Stimulated activated CD8-positive, alpha-beta memory T cell treated with anti-CD3 and anti-CD28 coated beads, Interleukin-15, amount 100 ng/mL, for 1 hour (primary cell): ENCODE measurements around the gene BCKDK.

Source experiments
- DNase-seq: peaks from one replicate; pipeline ENCODE4 v3.0.0-alpha.2; 2020; ENCODE audit warnings: low read depth

BCKDK gene

GRCh38 chr16:31080035-31080629, 28.1 kb upstream of the BCKDK start:
- no peak for DNase-seq

DNA sequence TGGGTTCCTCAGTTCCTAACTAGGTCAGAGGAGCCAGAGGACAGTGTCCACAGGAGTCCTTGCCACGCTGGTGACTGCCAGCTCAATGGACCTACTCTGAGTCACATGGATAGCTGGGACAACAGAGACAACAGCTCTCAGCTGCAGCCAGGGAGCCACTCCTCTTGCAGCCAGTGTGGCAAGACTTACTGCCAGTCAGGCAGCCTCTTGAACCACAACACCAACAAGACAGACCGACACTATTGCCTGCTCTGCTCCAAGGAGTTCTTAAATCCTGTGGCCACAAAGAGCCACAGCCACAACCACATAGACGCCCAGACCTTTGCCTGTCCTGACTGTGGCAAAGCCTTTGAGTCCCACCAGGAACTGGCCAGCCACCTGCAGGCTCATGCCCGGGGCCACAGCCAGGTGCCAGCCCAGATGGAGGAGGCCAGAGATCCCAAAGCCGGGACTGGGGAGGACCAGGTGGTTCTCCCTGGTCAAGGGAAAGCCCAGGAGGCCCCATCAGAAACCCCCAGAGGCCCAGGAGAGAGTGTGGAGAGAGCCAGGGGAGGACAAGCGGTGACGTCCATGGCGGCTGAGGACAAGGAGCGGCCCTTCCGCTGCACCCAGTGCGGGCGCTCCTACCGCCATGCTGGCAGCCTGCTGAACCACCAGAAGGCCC, 27.3 kb upstream of the BCKDK start:
- DNase-seq, result no peak

DNA sequence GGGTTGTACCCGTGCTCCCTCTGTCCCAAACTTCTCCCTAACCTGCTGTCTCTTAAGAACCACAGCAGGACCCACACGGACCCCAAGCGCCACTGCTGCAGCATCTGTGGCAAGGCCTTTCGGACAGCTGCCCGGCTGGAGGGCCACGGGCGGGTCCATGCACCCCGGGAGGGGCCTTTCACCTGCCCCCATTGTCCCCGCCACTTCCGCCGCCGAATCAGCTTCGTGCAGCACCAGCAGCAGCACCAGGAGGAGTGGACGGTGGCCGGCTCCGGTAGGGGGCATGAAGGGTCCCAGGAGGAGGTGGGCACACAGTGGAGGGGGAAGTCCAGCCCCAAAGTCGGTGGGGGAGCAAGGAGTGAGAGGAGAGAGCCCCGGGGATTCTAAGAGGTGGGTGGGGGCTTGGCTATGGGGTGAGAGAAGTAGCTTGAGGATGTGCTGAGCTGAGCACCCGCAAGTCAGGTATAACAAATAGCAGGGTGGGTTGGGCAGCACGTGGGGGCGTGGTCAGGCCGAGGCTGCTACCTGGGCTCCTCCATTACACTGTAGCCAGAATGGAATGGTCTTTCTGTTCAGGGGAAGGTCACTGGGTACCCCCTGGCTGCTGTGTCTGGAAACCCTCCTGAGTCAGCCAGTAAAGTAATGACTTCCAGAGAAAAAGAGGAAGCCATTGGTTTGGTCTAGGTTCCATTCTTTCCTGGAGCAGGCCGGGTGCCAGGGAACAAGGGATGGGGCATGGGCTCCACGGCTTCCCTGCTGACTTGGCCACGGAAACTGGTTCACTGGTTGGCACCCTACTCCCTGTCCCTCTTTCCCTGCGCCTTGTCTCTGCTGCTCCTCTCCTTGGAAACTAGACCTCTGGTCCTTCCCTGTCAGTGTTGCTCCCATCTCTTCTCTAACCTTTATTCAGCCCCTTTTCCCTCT, 26.5 kb upstream of the BCKDK start:
- no peak for DNase-seq

DNA sequence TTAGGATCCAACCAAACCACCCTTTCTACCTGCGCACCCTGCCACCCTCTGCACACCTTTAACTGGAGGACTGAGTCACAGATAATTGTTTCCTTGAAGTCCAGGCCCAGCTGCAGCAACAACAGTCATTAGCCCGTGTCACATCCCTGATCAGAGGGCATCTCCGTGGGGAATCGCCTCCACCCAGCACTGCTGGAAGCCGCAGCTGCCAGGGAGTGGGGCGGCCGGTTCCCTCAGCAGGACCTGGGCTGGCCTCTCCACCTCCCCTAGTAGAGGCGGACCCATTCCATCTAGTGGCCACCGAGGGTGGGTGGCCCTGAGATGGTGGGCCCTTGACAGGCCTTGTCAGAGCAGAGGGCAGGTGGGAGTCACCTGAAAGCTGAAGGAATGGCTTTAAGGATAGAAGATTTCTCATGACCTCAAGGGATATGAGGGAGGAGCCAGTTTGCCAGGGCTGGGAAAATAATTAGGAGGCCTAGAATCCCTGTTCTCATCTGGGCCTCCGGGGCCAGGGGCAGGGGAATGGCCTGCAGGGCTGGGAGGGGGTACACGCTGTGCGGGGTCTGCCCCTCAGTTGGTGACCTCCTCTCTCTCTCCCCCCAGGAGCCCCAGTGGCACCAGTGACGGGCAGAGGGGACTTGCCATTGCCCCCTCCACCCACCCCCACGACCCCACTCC, 25.7 kb upstream of the BCKDK start:
- DNase-seq, result no peak

DNA sequence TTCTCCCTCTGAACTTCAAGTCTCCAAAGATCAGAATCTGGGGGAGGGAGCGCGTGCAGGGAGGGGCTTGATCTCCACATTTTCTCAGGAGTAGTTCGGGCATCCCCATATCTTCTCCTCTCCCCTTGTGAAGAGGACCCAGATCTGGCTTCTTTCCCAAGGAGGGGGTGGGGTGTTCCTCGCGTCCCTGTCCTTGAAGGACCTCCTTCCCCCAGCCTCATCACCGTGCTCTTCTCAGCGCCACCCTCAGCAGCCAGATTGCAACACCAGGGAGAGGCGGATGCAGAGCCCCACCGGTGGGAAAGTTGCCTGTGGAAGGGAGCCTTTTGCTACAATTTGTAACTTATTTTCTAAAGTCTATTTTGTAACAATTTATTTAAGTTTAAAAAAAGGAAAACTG, 25.1 kb upstream of the BCKDK start:
- DNase-seq, result no peak

- DNase-seq, result no peak
These were observed 24.6 kb upstream of the BCKDK start for GRCh38 chr16:31083556-31083955.

DNA sequence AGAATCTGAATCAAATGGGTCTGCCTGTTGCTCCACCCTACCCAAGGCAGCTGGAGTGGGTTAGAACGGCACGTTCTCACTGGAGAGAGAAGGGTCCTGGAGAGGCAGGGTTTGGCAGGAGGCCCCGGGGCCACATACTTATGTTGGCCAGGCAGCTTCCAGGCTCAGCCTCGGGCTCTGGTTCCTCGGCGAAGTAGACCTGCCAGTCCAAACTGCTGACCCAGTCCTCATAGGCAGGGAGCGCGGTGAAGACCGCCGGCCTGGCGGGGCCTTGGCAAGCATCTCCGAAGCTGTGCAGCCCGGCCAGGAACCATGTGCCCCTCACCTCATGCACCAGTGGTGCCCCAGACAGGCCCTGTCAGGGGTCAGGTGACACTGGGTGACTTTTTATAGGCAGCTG, 24.2 kb upstream of the BCKDK start:
- DNase-seq, result no peak

DNA sequence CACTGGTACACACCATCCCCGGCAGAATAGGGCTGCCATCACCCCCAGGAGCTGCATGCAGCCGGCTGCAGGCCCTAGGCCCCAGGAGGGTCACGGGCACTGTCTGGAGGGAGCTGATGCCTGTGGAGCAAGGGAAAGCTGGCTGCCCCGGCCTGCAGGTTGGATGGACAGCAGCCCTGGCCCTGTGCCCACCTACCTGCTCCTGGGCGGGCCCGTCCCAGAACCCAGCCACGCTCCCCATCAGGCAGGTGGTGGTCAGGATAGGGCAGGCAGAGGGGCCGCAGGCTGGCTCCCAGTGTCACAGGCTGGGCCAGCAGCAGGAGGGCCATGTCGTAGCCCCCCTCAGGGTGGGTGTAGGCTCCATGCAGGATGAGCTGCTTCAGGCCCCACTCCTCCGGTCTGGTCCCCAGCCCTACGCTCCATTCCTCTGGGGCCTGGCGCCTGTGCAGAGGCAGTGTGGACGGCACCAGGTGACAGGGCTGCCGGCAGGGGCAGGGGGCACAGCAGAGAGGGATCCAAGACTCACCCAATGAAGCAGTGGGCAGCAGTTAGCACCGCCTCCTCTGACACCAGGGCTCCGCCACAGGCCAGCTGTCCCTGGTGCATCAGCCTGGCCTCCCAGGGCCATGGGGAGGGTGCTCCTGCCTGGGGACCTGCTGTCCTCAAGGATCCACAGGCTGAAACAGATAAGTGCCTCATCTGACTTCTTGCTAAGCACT, 23.4 kb upstream of the BCKDK start:
- no peak for DNase-seq

- DNase-seq, result no peak
These were observed 22.8 kb upstream of the BCKDK start for GRCh38 chr16:31085411-31085810.

GRCh38 chr16:31085873-31086628, 22.1 kb upstream of the BCKDK start:
- DNase-seq, result no peak

DNA sequence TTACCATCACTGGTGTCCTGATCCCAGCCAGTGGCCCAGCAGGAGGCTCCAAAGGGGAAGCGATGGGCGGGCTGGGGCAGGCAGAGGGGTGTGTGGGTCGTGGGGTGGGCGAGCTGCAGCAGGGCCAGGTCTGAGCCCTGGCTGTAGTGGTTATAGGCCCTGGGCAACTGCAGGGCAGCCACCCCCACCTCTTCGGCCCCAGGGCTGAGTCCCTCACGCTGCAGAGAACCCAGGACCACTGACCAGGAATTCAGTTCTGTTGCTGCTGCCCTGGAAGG, 21.6 kb upstream of the BCKDK start:
- DNase-seq, result no peak

DNA sequence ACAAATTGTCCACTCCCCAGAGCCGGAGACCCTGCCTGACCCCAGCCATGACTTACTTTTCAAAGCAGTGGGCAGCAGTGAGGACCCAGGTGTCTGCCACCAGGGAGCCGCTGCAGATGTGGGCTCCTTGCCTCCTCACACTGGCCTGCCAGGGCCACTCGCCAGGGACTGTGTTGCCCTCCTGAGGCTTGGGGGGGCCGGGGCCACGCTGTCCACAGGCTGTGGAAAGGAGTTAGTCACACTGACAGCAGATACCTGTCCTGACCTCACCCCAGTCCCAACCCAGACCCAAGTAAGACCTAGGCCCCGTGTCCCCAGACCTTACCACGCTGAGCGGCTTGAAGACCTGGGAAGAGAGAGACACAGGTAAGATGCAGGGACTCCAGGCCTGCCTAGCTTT, 20.7 kb upstream of the BCKDK start:
- no peak for DNase-seq

GRCh38 chr16:31087971-31088370, 20.2 kb upstream of the BCKDK start:
- no peak for DNase-seq

GRCh38 chr16:31088459-31089183, 19.6 kb upstream of the BCKDK start, which contains the start of gene PRSS53:
PRSS53 (minus strand) TSS chr16:31088943; CDS start chr16:31088809, 134 bp downstream.
- no peak for DNase-seq

DNA sequence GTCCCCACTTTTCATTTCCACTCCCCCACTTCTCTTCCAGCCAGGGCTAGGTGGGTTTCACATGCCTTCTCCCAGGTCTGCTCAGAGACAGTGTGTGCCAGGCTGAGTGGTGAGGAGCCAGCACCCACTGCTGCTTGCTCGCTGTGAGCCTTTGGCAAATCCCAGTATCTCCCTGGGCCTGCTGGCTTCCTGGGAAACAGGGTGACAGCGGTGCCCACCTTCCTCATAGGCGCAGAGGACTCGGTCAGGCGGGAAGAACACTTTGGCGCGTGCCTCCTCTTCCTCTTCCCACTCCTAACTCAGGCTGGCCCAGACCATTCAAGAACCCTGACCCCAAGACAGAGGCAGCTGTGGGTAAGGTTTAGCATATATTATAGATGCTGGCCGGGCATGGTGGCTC, 19.0 kb upstream of the BCKDK start:
- DNase-seq, result no peak

DNA sequence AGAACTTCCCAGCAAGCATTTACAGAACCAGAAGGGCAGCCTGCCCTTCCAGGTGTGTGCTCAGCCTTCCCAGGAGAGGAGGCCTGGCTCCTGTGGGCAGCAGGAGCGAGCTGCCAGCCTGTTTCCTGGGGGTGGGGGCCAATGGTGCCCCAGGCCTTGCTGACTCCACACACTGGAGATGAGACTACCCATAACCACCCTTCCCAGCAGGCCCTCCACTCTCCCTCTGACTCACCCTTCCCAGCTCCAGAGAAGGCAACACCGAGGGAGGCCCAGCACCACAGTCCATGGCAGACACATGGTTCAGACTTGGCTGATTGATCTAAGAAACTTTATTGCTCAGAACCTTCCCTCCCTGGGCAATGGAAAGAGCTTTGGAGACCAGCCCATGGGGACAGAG, 17.6 kb upstream of the BCKDK start:
- DNase-seq, result no peak

DNA sequence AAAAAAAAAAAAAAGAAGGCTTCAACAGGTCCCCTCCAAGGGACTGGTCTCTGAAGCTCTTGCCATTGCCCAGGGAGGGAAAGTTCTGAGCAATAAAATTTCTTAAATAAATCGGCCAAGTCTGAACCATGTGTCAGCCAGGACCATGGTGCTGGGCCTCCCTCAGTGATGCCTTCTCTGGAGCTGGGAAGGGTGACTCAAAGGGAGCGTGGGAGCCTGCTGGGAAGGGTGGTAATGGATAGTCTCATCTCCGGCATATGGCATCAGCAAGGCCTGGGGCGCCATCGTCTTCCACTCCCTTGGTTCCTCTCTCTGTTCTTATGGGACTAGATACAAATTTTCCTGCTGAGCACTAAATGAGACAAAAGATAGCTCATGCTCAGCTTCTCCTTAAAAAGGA, 15.9 kb upstream of the BCKDK start:
- DNase-seq, result no peak

DNA sequence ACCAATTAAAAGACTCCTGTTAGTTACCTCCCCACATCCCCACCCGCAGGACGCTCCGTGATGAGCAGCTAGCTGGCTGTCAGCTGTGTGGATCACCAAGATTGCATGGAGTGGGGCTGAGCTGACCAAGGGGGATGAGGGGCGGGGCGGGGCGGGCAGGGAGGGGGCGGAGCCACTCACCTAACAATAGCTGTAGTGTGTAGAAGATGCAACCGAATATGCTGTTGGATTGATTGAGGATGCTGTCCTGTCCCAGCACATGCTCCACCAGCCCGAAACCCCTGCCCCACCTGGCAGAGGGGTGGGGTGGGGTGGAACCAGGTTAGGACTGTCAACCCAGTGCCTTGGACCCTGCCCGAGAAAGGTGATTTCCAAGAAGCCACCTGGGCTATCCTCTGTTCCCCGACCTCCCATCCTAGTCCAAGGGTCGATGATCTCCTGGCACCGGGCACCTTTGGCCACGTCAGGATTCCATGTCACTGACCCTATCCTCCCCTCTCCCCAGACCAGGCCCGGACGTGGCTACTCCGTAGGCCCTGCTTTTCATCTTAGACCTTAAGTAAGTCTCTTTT, 15.0 kb upstream of the BCKDK start:
- DNase-seq, result no peak

- no peak for DNase-seq
These were observed 14.1 kb upstream of the BCKDK start for GRCh38 chr16:31094088-31094423.

GRCh38 chr16:31094424-31095120, 13.6 kb upstream of the BCKDK start, which contains the start of gene VKORC1:
VKORC1 (minus strand) TSS chr16:31094797; CDS start chr16:31094729, 68 bp downstream.
- DNase-seq, result peak; percentile 63
